Adrenal gland (tissue), 5 donors: ENCODE data around the gene CEP170.
"Not testable (repeated sequence)": the region's sequence is repeated elsewhere in the genome, so short reads cannot be mapped to it uniquely, and the experiment has no call there.

ENCODE experiments used
- POLR2A ChIP-seq, 2 donors: fragments of 450-650 bp; IDR thresholded peaks; one replicate each; pipeline ENCODE4 v1.6.1; 2017; ENCODE audit warnings: antibody characterized with exemption in 2 of 2, mild to moderate bottlenecking in 2 of 2, moderate library complexity in 1 of 2
- TF ChIP-seq, protein P1 (sequence below), 6 experiments: fragments of 450-650 bp in 4 of 6; fragments of 200-600 bp in 2 of 6; sonication (generic) in 1 of 6; IDR thresholded peaks; 1 replicate in 5 of 6; 2 replicates in 1 of 6; pipeline versions ENCODE4 v1.5.1 to v1.8.0; 2016 to 2021; ENCODE audit warnings: antibody characterized with exemption in 6 of 6, mild to moderate bottlenecking in 2 of 6, moderate library complexity in 1 of 6
- donor health status: DM: no; HTN: no; CAD: no.

GRCh38 chr1:243203196-243203595 is 51.9 kb downstream of the CEP170 start:
- not testable (repeated sequence) for TF ChIP-seq POLR2A (IDR thresholded peaks at IDR 0.05)
- TF ChIP-seq, protein P1, sequence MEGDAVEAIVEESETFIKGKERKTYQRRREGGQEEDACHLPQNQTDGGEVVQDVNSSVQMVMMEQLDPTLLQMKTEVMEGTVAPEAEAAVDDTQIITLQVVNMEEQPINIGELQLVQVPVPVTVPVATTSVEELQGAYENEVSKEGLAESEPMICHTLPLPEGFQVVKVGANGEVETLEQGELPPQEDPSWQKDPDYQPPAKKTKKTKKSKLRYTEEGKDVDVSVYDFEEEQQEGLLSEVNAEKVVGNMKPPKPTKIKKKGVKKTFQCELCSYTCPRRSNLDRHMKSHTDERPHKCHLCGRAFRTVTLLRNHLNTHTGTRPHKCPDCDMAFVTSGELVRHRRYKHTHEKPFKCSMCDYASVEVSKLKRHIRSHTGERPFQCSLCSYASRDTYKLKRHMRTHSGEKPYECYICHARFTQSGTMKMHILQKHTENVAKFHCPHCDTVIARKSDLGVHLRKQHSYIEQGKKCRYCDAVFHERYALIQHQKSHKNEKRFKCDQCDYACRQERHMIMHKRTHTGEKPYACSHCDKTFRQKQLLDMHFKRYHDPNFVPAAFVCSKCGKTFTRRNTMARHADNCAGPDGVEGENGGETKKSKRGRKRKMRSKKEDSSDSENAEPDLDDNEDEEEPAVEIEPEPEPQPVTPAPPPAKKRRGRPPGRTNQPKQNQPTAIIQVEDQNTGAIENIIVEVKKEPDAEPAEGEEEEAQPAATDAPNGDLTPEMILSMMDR (IDR thresholded peaks at IDR 0.05): not testable (repeated sequence)
